GM20000 (cell line): ENCODE measurements around the gene DIPK1C.

Experiments used
- DNase-seq: peaks from one replicate; pipeline ENCODE4 v3.0.0; 2012; ENCODE audit warnings: low spot score
- CTCF ChIP-seq: IDR thresholded peaks from 2 replicates; pipeline ENCODE4 v1.5.1; 2012; ENCODE audit warnings: mild to moderate bottlenecking, control low read depth; ENCODE audit errors: extremely low read depth, missing control alignments

Gene DIPK1C

GRCh38 chr18:74457725-74458421 is 765 bp upstream of the DIPK1C start:
- DNase-seq: no peak

GRCh38 chr18:74456349-74457042 is 612 bp downstream of the DIPK1C start:
- no peak for TF ChIP-seq CTCF
- no peak for DNase-seq

More at GRCh38 chr18:74457725-74458421, 765 bp upstream of the DIPK1C start:
- TF ChIP-seq CTCF: no peak

- TF ChIP-seq CTCF: no peak
Measured at GRCh38 chr18:74456017-74456348, 1.1 kb downstream of the DIPK1C start.

GRCh38 chr18:74455386-74455785 is 1.7 kb downstream of the DIPK1C start:
- no peak for TF ChIP-seq CTCF
- DNase-seq: no peak

More at GRCh38 chr18:74456017-74456348, 1.1 kb downstream of the DIPK1C start:
- DNase-seq: no peak

GRCh38 chr18:74454279-74454751 is 2.8 kb downstream of the DIPK1C start:
- TF ChIP-seq CTCF: no peak
- DNase-seq: no peak

GRCh38 chr18:74453642-74454198 is 3.4 kb downstream of the DIPK1C start:
- no peak for TF ChIP-seq CTCF

GRCh38 chr18:74453016-74453566 is 4.0 kb downstream of the DIPK1C start:
- no peak for TF ChIP-seq CTCF
- no peak for DNase-seq

More at GRCh38 chr18:74453642-74454198, 3.4 kb downstream of the DIPK1C start:
- no peak for DNase-seq
